Fibroblast of the aortic adventitia (primary cell): ENCODE data around the gene FBXW8. TPM values are rescaled to one million over a fixed set of nuclear protein-coding genes. Genes with fewer than 3 reads are reported as not detected.

ENCODE experiments used
- DNase-seq: peaks from one replicate; pipeline ENCODE4 v3.0.0-alpha.2; 2010; ENCODE audit warnings: low read depth
- H3K4me3 ChIP-seq: 2 replicates; pipeline ENCODE4 v1.5.1; 2011; ENCODE audit warnings: low read depth, mild to moderate bottlenecking, control low read depth, low read length, moderate library complexity
- CTCF ChIP-seq: IDR thresholded peaks from 2 replicates; pipeline ENCODE4 v1.5.1; 2011; ENCODE audit warnings: mild to moderate bottlenecking, low read length, control low read depth, inconsistent platforms; ENCODE audit not compliant: insufficient read depth
- total RNA-seq: library from RNA; depleted of rRNA; stranded (reverse); fragments of >200 nt; gene quantifications from 2 replicates; pipeline ENCODE4 v1.2.3, GENCODE V29; 2012; ENCODE audit warnings: low replicate concordance

The FBXW8 gene
- total RNA-seq, 1 donor = 11.2 TPM

- TF ChIP-seq CTCF = no peak
- DNase-seq = peak; percentile 28
- H3K4me3 ChIP-seq = no peak overlapping the region
Observed at GRCh38 chr12:116920939-116921338, 10.2 kb downstream of the FBXW8 start.

GRCh38 chr12:116922194-116922897 is 11.6 kb downstream of the FBXW8 start:
- DNase-seq = peak; percentile 45
- no peak overlapping the region for H3K4me3 ChIP-seq
- TF ChIP-seq CTCF = no peak

GRCh38 chr12:116924558-116925453 is 14.1 kb downstream of the FBXW8 start:
- peak; percentile 76 for DNase-seq
- TF ChIP-seq CTCF = no peak
- H3K4me3 ChIP-seq = no peak overlapping the region

GRCh38 chr12:116926283-116927243 is 15.8 kb downstream of the FBXW8 start:
- no peak for DNase-seq
- H3K4me3 ChIP-seq = no peak overlapping the region
- TF ChIP-seq CTCF = peak; percentile 11

GRCh38 chr12:116927244-116927940 is 16.6 kb downstream of the FBXW8 start:
- DNase-seq = no peak
- no peak overlapping the region for H3K4me3 ChIP-seq
- no peak for TF ChIP-seq CTCF

GRCh38 chr12:116928504-116928903 is 17.8 kb downstream of the FBXW8 start:
- H3K4me3 ChIP-seq = no peak overlapping the region
- no peak for TF ChIP-seq CTCF
- no peak for DNase-seq
